HuH-7.5 (cell line): Measurements from ENCODE around the gene RAB26.

Experiments
- DNase-seq: peaks from one replicate; pipeline ENCODE4 v3.0.0; 2011; ENCODE audit warnings: low spot score

Gene RAB26

GRCh38 chr16:2159175-2159838, 10.9 kb downstream of the RAB26 start:
- DNase-seq, result no peak

GRCh38 chr16:2160915-2161551, 12.6 kb downstream of the RAB26 start:
- no peak for DNase-seq

DNA sequence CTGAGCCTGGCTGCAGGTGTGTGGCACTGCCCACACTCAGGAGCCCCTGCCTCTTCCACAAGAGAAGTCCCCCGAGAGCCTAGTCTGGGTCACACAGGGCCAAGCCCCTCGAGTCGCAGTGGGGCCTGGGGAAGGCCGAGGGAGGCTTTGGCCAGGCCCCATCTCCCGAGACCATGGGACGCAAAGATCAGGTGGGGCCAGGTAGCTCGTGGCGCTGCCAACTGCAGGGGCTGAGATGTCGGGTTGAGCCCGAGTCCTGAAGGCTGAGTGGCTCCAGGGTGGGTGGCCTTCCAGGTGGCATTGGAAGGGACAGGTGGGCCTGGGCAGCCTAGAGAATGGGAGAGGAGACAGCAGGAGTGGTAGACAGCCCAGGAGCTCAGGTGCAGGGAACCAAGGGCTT, 13.5 kb downstream of the RAB26 start:
- DNase-seq, result no peak

DNA sequence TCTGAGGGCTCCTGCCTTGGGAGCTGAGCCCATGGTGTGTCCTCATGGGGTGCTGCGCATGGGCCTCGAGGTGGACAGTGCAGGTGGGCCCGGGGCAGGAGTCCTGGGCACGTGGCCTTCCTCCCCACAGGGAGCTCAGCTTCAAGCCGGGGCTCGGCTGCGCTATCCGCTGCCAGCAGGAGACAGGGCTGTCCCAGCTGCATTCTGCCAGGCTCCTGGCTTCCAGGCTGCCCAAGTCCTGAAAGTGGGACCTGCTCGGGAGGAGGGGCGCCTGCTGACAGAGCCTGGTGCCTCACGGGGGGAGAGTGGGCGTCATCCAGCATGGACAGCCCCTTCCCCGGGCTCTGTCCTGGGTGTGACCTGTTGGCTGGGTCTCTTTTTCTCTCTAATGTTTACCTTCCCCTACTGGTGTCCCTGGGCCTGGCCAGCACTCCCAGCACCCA, 14.3 kb downstream of the RAB26 start:
- no peak for DNase-seq

DNA sequence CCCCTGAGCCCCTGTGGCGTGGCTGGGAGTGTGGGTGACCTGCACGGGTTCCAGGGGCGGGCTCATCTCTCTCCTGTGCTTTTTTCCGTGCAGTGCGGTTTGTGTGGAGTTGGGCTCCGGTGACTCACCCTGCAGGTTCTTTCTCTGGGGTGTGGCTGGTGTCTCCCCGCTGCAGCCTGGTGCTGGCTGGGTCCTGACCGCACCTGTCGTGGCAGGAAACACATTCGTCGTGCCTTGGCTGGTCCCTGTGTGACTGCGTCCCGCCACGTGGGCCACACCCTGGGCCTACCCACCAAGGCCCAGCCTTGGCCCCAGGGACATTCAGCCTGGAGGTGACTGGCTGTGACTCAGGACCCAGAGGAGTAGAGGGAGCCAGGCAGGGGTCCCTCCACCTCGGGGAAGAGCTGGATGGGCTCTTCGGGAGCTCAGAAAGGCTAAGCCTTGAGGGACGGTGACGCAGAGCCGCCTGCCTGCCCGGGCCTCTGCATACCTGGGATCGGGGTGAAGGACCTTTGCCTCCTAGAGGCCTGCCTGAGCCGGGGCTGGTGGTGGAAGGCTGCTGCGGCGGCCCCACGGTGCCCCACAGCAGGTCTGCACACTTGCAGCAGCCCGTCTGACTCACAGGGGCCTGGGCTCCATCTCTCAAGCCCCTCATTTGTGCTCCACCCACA, 14.9 kb downstream of the RAB26 start:
- DNase-seq, result no peak

GRCh38 chr16:2165861-2166260, 17.4 kb downstream of the RAB26 start:
- DNase-seq, result no peak

DNA sequence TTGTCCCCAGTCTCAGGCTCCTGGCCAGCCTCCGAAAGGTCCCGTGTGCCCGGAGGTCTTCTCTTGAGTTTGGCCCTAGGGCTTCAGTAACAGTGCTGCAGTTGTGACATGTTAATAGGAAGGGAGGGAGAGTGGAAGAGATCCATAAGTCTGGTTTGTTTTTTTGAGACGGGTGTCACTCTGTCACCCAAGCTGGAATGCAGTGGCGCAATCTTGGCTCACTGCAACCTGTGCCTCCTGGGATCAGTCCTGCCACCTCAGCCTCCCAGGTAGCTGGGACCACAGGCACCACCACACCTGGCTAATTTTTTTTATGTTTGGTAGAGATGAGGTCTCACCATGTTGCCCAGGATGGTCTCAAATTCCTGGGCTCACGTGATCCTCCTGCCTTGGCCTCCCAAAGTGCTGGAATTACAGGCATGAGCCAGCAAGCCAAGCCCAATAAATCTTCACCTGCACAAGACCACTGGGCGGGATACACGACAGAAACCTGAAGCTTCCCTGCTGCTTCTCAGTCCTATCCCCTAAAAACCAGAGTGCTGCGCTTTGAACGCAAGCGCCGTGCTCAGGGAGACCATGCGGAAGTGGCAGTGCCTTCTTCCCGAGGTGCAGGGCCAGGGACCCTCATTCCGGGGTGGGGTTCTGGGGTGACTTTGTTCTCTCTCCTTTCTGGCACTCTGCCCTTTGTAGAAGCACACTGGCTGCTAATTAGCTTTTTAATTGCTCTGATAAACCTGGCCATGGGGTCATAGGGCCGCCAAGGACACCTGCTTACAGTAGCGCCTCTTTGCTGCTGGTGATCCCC, 18.0 kb downstream of the RAB26 start:
- no peak for DNase-seq

- no peak for DNase-seq
Observed at GRCh38 chr16:2167068-2167638, 18.7 kb downstream of the RAB26 start.

GRCh38 chr16:2170080-2170479, 21.7 kb downstream of the RAB26 start:
- DNase-seq, result no peak

DNA sequence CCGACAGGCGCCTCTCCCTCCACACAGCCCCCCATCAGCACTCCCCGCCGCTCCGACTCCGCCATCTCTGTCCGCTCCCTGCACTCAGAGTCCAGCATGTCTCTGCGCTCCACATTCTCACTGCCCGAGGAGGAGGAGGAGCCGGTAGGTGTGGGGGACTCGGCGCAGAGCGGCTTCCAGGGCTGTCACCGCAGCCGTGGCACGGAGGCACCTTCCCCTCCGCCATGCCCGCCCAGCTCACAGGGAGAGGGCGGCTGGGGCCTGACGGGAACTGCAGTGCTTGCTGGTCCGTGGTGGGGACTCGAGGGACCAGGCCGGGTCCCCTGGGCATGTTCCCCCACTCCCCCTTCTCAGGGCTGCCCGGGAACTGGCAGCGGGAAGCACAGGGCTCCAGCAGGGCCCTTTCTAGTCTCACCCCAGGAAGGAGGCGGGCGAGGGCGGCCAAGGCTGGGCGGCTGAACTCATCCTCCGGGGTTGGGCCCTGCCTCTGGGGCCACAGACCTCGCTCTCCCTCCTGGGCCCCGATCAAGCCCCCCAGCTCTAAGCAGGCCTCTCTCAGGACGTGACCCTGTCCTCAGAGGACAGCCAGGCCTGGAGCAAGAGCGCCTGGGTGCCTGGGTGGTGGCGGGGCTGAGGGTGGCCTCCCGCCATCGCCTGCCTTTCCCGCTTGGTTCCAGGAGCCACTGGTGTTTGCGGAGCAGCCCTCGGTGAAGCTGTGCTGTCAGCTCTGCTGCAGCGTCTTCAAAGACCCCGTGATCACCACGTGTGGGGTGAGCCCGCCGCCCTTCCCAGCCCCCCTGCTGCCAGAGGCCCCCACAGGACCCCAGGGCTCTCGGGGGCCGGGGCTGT, 22.4 kb downstream of the RAB26 start:
- DNase-seq, result no peak

- DNase-seq, result no peak
Observed at GRCh38 chr16:2171601-2172178, 23.3 kb downstream of the RAB26 start.

DNA sequence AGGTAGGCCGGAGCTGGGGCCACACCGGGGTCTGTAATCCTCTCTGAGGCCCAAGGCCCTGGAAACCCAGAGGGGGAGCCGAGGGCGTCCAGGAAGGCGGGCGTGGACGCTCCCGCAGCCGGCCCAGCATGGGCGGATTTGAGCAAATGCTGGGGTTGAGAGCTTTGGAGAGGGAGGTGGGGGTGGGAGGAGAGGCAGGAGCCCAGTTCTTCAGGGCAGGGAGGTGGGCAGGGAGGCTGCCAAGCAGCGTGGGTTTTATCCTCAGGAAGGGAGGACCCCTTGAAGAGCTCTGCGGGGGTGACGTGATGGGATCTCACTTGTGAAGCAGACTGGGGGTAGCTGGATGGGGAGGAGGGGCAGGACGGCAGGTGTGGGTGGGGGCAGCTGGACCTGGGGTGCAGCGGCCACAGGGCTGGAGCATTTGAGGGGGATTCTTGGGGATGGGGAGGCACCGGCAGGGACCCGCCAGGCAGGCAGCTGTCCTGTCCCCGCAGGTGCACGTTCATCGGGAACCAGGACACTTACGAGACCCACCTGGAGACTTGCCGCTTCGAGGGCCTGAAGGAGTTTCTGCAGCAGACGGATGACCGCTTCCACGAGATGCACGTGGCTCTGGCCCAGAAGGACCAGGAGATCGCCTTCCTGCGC, 24.4 kb downstream of the RAB26 start:
- DNase-seq, result no peak

- no peak for DNase-seq
Observed at GRCh38 chr16:2173366-2173765, 24.9 kb downstream of the RAB26 start.

DNA sequence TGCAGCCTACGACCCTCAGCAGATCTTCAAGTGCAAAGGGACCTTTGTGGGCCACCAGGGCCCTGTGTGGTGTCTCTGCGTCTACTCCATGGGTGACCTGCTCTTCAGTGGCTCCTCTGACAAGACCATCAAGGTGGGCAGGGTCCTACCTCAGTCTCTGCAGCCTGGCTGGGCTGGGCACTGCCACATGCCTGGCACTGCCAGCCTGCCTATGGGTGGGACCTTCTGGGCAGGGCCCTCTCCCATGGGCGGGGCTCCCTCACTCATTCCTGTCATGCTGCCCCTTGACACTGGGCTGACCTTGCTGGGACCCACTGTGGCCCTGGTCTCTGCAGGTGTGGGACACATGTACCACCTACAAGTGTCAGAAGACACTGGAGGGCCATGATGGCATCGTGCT, 25.5 kb downstream of the RAB26 start:
- DNase-seq, result no peak

GRCh38 chr16:2174396-2175131, 26.1 kb downstream of the RAB26 start:
- DNase-seq, result no peak

DNA sequence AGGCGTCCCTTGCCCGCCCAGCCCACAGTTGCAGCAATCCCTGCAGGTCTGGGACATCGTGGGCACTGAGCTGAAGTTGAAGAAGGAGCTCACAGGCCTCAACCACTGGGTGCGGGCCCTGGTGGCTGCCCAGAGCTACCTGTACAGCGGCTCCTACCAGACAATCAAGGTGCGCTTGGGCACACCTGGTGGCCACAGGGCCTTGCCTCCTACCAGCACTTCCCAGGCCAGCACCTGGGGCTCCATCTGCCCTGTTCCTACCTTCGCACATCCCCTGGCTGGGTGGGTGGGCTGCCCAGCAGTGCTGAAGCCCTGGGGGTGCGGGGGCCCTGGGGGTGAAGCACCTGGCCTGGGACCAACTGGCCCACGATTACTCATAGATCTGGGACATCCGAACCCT, 27.0 kb downstream of the RAB26 start:
- DNase-seq, result no peak

GRCh38 chr16:2176047-2176446, 27.6 kb downstream of the RAB26 start:
- no peak for DNase-seq

- no peak for DNase-seq
Observed at GRCh38 chr16:2177101-2177500, 28.7 kb downstream of the RAB26 start.

GRCh38 chr16:2177561-2177960, 29.1 kb downstream of the RAB26 start:
- DNase-seq, result no peak
